Testis (tissue), 3 donors: Measurements from ENCODE around the gene MARCHF3. TPM values are rescaled to one million over a fixed set of nuclear protein-coding genes. Genes with fewer than 3 reads are reported as not detected.
A peak's percentile ranks its signal among the peaks of the same experiment; 100 is the strongest.

Experiments
- DNase-seq: peaks from one replicate; pipeline ENCODE4 v3.0.0-alpha.2; 2019
- H3K27ac ChIP-seq, 2 donors: fragments of 200-600 bp; sonication (generic); one replicate each; pipeline ENCODE4 v1.5.1; 2019
- H3K27me3 ChIP-seq: fragments of 200-600 bp; sonication (generic); one replicate; pipeline ENCODE4 v1.5.1; 2019
- H3K36me3 ChIP-seq: fragments of 200-600 bp; sonication (generic); one replicate; pipeline ENCODE4 v1.5.1; 2017; ENCODE audit warnings: low read depth; ENCODE audit errors: missing control alignments
- H3K4me1 ChIP-seq: fragments of 200-600 bp; sonication (generic); one replicate; pipeline ENCODE4 v1.5.1; 2019
- H3K4me3 ChIP-seq, 2 donors: fragments of 200-600 bp; sonication (generic); one replicate each; pipeline ENCODE4 v1.5.1; 2017 to 2019
- H3K9me3 ChIP-seq: fragments of 200-600 bp; sonication (generic); one replicate; pipeline ENCODE4 v1.5.1; 2017
- CTCF ChIP-seq, 3 experiments: fragments of 450-650 bp in 2 of 3; fragments of 200-600 bp in 1 of 3; sonication (generic) in 1 of 3; IDR thresholded peaks; one replicate each; pipeline ENCODE4 v1.5.1; 2016 to 2019; ENCODE audit warnings: antibody characterized with exemption in 3 of 3, mild to moderate bottlenecking in 2 of 3, moderate library complexity in 1 of 3
- POLR2A ChIP-seq: fragments of 450-650 bp; IDR thresholded peaks from one replicate; pipeline ENCODE4 v1.6.1; 2017; ENCODE audit warnings: antibody characterized with exemption, mild to moderate bottlenecking, moderate library complexity
- WGBS, 2 donors: methylation state at CpG; one replicate each; pipeline ENCODE4 v1.1.5; 2018; 5-methylcytosine and 5-hydroxymethylcytosine counted together
- intact Hi-C: fragments of 100-400 bp; cut with DNase I; formaldehyde crosslinking; loops from one replicate; pipeline ENCODE4 v1.15.1; 2023; ENCODE audit warnings: low total_unique reads
- polyA plus RNA-seq: library from polyadenylated mRNA; stranded (reverse); fragments of 350-450 nt; fragmentation: Illumina TruSeq; extraction: RNeasy Lipid Tissue Mini Kit (QIAGEN cat#74804); gene quantifications from one replicate; pipeline ENCODE4 v1.2.3, GENCODE V29; 2014; ENCODE audit warnings: low read depth, low replicate concordance; ENCODE audit not compliant: insufficient read depth
- total RNA-seq, 2 donors: library from RNA; depleted of rRNA; stranded (reverse); fragments of >200 nt; gene quantifications; one replicate each; pipeline ENCODE4 v1.2.3, GENCODE V29; 2016

The MARCHF3 gene
- total and polyA plus RNA-seq, 3 donors from 2014 or later = 34.0 to 81.9 (median 38.8) TPM

DNA sequence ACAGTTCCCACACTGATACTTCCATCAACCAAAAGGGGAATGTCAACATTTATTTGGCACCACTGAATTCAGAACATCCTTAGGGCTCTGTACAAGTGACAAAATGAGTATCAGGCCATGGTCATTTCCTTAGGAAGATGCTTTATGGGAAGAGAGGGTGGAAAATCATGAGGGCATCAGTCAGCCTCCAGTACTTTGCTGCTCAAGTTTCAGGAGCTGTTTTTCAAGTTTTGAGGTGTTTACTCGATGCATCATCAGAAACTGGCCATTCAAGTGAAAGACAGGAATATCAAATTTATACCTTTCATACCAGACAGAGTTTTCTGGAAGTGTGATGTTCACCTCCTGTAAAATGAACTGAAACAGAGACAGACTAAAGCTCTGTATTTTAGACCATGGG, 21.2 kb upstream of the MARCHF3 start:
- H3K27ac ChIP-seq = no peak overlapping the region
- H3K36me3 ChIP-seq = no peaks in the 10 kb centered on the region
- no peak overlapping the region for H3K4me3 ChIP-seq
- H3K27me3 ChIP-seq = no peaks in the 10 kb centered on the region
- no peaks in the 10 kb centered on the region for H3K4me1 ChIP-seq
- intact Hi-C loops = no loop called here
- DNase-seq = no peak
- H3K9me3 ChIP-seq = no peaks in the 10 kb centered on the region
- TF ChIP-seq CTCF (IDR thresholded peaks at IDR 0.05) (no peak), POLR2A (no peak)
- 91 to 92% methylated on average over 1 of the region's 1 CpG for WGBS, 2 donors

DNA sequence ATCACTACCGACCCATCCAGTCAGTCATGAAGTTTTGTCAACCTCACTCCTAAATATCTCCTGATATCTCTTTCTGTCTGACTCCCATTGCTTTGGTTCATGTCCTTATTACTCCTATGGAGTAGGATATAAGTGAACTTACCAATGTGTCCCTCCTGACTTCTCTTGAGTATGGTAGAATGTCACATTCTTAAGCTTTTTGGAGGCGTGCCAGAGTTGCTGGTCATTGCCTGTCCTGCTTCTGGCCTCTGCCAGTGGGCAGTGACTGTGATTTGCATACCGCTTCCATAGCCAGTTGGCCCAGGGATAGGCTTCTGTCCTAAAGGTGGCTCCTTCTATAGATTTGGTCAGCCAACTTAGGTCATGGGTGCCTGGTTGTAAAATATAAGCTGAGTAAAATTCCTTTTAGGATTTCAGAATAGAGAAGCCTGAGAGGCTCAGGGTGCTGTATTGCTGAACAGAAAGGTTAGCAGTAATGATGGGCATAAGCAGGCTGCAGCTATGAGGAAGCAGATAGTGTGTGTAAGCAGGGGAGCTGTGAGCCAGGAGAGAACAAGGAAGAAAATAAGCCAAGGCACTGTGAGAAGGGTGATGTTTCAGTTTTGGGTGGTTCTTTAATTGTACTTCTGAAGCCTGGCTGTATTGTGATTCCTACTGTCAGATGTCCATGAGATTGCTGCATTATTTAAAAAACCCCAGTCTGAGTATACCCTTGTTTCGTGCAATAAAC, 16.1 kb upstream of the MARCHF3 start:
- DNase-seq = no peak
- TF ChIP-seq CTCF (IDR thresholded peaks at IDR 0.05) = no peak
- no peak for TF ChIP-seq POLR2A
- 91 to 95% methylated on average over 4 of the region's 4 CpGs for WGBS, 2 donors
- Histone ChIP-seq H3K4me3 (no peak overlapping the region), H3K27ac (no peak overlapping the region), H3K9me3 (no peaks in the 10 kb centered on the region), H3K27me3 (no peaks in the 10 kb centered on the region), H3K4me1 (no peaks in the 10 kb centered on the region), H3K36me3 (no peaks in the 10 kb centered on the region)
- intact Hi-C loops = no loop called here

DNA sequence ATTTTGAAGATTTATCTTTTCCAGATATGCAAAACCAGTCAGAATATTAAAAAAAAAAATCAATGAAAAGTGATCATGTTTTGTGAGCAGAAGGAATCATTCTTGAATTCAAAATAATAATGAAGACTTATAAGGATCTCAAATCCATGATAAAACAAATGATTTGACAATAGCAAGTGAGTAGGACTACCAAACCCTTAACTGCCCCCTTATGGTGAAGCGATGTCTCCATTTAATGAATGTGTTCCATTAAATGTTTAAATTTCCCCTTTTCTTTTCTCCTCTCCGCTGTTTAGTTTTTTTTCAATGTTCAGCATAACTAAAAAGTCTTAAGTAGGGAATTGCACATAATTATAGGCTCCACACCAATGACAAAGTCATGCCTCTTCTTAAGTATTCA, 12.2 kb upstream of the MARCHF3 start:
- no peak overlapping the region for H3K27ac ChIP-seq
- no peak for DNase-seq

GRCh38 chr5:127041571-127041970, 11.2 kb upstream of the MARCHF3 start:
- Histone ChIP-seq H3K27ac (peak overlapping the region in 1 of 2 donors; percentile 52), H3K4me1 (peaks cover 5% of the 10 kb centered on the region), H3K4me3 (no peak overlapping the region), H3K36me3 (no peaks in the 10 kb centered on the region), H3K9me3 (no peaks in the 10 kb centered on the region), H3K27me3 (no peaks in the 10 kb centered on the region)
- WGBS, 2 donors = 64% methylated on average over 3 of the region's 3 CpGs
- TF ChIP-seq CTCF (IDR thresholded peaks at IDR 0.05) (no peak), POLR2A (no peak)
- intact Hi-C loops = no loop called here
- no peak for DNase-seq

More for the DNA sequence above, 12.2 kb upstream of the MARCHF3 start:
- Histone ChIP-seq H3K4me1 (peaks cover 5% of the 10 kb centered on the region), H3K4me3 (no peak overlapping the region), H3K27me3 (no peaks in the 10 kb centered on the region), H3K36me3 (no peaks in the 10 kb centered on the region), H3K9me3 (no peaks in the 10 kb centered on the region)
- intact Hi-C loops = no loop called here
- 94 to 99% methylated on average over 2 of the region's 2 CpGs for WGBS, 2 donors
- TF ChIP-seq CTCF (IDR thresholded peaks at IDR 0.05) = peak in 1 of 3 experiments; percentile 11
- TF ChIP-seq POLR2A = no peak
